Stimulated activated CD8-positive, alpha-beta memory T cell treated with anti-CD3 and anti-CD28 coated beads, Interleukin-7, amount 100 ng/mL, for 48 hours (primary cell): ENCODE data around the gene PAQR5.
"Not testable (repeated sequence)": the region's sequence is repeated elsewhere in the genome, so short reads cannot be mapped to it uniquely, and the experiment has no call there.

Source experiments
- DNase-seq, 2 donors: peaks; one replicate each; pipeline ENCODE4 v3.0.0-alpha.2; 2020; ENCODE audit warnings: low read depth in 1 of 2; ENCODE audit errors: extremely low read depth in 1 of 2

Gene PAQR5

GRCh38 chr15:69346112-69346511 lies 47.4 kb downstream of the PAQR5 start:
- no peak for DNase-seq

- no peak for DNase-seq
Observed at GRCh38 chr15:69351333-69351732, 52.6 kb downstream of the PAQR5 start.

- DNase-seq = no peak
Observed at GRCh38 chr15:69351884-69352283, 53.2 kb downstream of the PAQR5 start.

- no peak for DNase-seq
Observed at GRCh38 chr15:69357773-69358771, 59.4 kb downstream of the PAQR5 start.

GRCh38 chr15:69358850-69359249 lies 60.1 kb downstream of the PAQR5 start:
- DNase-seq = no peak

- DNase-seq = no peak
Observed at GRCh38 chr15:69359722-69360121, 61.0 kb downstream of the PAQR5 start.

GRCh38 chr15:69360642-69361041 lies 61.9 kb downstream of the PAQR5 start:
- DNase-seq = no peak

GRCh38 chr15:69367236-69367635 lies 68.5 kb downstream of the PAQR5 start:
- no peak for DNase-seq

GRCh38 chr15:69369631-69370030 lies 70.9 kb downstream of the PAQR5 start:
- DNase-seq = no peak

GRCh38 chr15:69373406-69373805 lies 74.7 kb downstream of the PAQR5 start:
- DNase-seq = no peak

GRCh38 chr15:69375151-69375790 lies 76.6 kb downstream of the PAQR5 start:
- DNase-seq = no peak

GRCh38 chr15:69377216-69377970 lies 78.7 kb downstream of the PAQR5 start:
- no peak for DNase-seq

GRCh38 chr15:69380100-69380725 lies 81.5 kb downstream of the PAQR5 start:
- DNase-seq = no peak

GRCh38 chr15:69380726-69381105 lies 82.0 kb downstream of the PAQR5 start:
- DNase-seq = no peak

- DNase-seq = not testable (repeated sequence)
Observed at GRCh38 chr15:69382176-69382575, 83.5 kb downstream of the PAQR5 start.

GRCh38 chr15:69384066-69384465 lies 85.4 kb downstream of the PAQR5 start:
- DNase-seq = not testable (repeated sequence)

- no peak for DNase-seq
Observed at GRCh38 chr15:69384626-69385598, 86.2 kb downstream of the PAQR5 start.

GRCh38 chr15:69385831-69386230 lies 87.1 kb downstream of the PAQR5 start:
- DNase-seq = no peak

GRCh38 chr15:69386284-69386683 lies 87.6 kb downstream of the PAQR5 start:
- no peak for DNase-seq

GRCh38 chr15:69388260-69388705 lies 89.6 kb downstream of the PAQR5 start:
- DNase-seq = no peak
